Fibroblast of lung (primary cell): Measurements from ENCODE around the gene M6PR.

Experiments used
- EZH2 ChIP-seq: IDR thresholded peaks from 2 replicates; pipeline ENCODE4 v1.5.1; 2012; ENCODE audit warnings: low read length, control low read depth, mild to moderate bottlenecking; ENCODE audit errors: missing control alignments
- TF ChIP-seq, protein P1 (sequence below), 2 donors: IDR thresholded peaks in 1 of 2; conservative IDR thresholded peaks in 1 of 2; 1 replicate in 1 of 2; 2 replicates in 1 of 2; pipeline ENCODE4 v1.5.1; 2011 to 2012; ENCODE audit warnings: low read length in 2 of 2, control low read depth in 1 of 2, inconsistent platforms in 1 of 2, low read depth in 1 of 2, mild to moderate bottlenecking in 1 of 2

DNA sequence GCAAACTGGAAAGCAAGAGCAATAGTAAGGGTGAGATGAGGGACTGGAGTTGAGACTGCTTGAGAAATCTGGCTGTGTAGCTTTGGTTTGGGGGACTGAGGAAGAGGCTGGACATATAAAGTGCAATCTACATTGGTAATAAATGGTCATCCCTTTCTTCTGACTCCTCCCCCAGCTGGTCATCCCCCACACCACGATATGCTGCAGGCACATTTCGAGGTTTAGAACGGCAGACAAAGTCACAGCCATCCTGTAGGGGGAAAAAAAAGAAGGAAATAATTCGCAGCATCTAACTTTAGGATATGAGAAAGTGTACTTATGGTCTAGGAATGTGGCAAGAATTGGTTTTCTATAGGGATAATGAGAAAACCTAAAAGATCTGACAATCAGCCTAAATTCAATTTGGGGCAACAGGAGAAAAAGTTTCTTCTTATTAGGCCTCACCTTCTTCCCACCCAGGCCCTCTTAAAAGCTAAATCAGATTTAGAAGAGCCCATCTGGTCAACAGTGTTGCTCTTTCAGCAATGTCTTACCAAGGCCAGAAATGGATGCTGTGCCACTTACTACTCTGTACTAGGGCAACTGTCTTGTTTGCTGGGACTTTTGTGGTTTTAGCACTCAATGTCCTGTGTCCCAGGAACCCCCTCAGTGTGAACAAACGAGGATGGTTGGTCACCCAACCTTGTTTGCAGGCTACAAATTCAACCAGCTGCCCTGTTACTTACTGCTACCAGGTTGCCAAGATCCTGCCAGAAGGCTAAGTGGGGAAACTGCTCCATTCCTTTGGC, 7.6 kb downstream of the M6PR start:
- TF ChIP-seq, protein P1, sequence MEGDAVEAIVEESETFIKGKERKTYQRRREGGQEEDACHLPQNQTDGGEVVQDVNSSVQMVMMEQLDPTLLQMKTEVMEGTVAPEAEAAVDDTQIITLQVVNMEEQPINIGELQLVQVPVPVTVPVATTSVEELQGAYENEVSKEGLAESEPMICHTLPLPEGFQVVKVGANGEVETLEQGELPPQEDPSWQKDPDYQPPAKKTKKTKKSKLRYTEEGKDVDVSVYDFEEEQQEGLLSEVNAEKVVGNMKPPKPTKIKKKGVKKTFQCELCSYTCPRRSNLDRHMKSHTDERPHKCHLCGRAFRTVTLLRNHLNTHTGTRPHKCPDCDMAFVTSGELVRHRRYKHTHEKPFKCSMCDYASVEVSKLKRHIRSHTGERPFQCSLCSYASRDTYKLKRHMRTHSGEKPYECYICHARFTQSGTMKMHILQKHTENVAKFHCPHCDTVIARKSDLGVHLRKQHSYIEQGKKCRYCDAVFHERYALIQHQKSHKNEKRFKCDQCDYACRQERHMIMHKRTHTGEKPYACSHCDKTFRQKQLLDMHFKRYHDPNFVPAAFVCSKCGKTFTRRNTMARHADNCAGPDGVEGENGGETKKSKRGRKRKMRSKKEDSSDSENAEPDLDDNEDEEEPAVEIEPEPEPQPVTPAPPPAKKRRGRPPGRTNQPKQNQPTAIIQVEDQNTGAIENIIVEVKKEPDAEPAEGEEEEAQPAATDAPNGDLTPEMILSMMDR (conservative IDR thresholded peaks at IDR 0.05 in 1 of 2, IDR thresholded peaks at IDR 0.05 in 1 of 2; ENCODE audit: low read depth in 1 of 2, low read length in 2 of 2), result no peak
- TF ChIP-seq EZH2, result no peak
